ENCODE measurements around the gene FBN1.
A peak's percentile ranks its signal among the peaks of the same experiment; 100 is the strongest.

FBN1 gene

DNA sequence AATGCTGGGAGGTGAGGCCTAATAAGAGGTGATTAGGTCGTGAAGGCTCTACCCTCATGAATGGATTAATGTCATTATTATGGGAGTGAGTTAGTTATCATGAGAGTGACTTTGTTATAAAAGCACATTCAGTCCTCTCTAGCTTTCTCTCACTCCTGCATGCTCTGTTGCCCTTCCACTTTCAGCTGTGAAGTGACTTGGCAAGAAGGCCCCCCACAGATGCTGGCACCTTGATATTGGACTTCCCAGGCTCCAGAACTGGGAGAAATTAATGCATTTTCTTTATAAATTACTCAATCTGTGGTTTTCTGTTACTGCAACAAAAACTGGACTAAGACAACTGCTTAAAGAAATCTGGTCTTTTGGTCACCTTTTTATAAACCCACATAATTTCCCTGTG is 144.3 kb downstream of the FBN1 start:
- TF ChIP-seq, protein P1, sequence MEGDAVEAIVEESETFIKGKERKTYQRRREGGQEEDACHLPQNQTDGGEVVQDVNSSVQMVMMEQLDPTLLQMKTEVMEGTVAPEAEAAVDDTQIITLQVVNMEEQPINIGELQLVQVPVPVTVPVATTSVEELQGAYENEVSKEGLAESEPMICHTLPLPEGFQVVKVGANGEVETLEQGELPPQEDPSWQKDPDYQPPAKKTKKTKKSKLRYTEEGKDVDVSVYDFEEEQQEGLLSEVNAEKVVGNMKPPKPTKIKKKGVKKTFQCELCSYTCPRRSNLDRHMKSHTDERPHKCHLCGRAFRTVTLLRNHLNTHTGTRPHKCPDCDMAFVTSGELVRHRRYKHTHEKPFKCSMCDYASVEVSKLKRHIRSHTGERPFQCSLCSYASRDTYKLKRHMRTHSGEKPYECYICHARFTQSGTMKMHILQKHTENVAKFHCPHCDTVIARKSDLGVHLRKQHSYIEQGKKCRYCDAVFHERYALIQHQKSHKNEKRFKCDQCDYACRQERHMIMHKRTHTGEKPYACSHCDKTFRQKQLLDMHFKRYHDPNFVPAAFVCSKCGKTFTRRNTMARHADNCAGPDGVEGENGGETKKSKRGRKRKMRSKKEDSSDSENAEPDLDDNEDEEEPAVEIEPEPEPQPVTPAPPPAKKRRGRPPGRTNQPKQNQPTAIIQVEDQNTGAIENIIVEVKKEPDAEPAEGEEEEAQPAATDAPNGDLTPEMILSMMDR (IDR thresholded peaks at IDR 0.05; ENCODE audit: low read length, missing control alignments): no peak
- no peak for DNase-seq (ENCODE audit: low read depth)
- no peak overlapping the region for H3K4me3 ChIP-seq (replicated peaks; ENCODE audit: low read depth, low read length)

DNA sequence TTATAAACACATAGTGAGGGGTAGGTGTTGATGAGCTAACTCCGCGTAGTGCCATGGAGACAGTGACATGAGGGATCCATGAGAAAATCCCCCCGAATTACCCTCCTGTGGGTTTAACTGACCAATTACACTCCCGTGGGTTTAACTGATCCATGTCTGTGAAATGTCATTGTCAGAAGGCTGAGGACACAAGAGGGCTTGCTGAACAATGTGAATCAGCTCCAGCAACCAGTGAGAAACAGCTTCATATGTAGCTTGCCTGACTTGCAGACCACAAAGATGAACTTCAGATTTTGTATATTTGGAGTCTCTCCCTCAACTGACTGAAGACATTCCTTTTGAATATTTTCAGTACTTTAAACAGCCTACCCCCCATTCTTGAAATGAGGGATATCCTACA is 144.9 kb downstream of the FBN1 start:
- no peak for DNase-seq (ENCODE audit: low read depth)

DNA sequence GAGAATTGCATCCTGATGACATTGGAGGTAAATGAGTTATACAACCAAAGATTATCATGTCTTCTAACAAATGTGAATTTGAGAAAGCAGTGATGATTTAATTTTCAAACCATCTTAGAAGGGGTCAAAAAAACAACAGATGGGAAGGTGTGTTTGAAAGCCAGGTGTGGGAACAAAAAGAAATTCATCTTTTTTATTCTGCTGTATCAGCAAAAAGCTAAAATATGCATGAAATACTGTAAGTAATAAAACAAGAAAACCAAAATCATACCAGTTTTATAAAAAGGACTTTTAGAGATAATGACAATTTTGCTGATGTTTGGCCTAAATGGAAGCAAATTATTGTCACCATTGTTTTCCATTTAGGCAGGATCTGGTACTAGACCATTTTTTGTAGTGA is 145.5 kb downstream of the FBN1 start:
- no peak overlapping the region for H3K4me3 ChIP-seq (replicated peaks; ENCODE audit: low read depth, low read length)
- no peak for DNase-seq (ENCODE audit: low read depth)
- TF ChIP-seq, protein P1 (IDR thresholded peaks at IDR 0.05; ENCODE audit: low read length, missing control alignments): no peak

More for the DNA sequence above, 144.9 kb downstream of the FBN1 start:
- TF ChIP-seq, protein P1 (IDR thresholded peaks at IDR 0.05; ENCODE audit: low read length, missing control alignments): no peak
- no peak overlapping the region for H3K4me3 ChIP-seq (replicated peaks; ENCODE audit: low read depth, low read length)

DNA sequence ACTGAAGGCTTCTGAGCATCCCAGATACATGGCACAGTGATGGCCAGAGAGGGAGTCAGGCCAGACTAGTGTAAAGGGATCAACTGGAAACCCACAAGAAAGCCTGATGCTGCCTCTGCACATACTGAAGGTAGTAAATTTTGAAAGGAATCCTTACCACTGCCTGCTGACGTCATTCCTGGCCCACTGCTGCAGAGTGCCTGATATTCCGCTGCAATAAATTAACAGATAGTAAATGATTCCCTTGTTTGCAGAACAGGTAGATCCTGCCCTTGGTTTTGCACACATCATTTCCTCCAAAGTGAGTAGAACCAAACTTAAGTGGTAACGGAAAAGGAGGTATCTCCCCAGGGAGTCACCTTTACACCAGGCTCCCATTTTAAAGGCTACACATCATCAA is 146.7 kb downstream of the FBN1 start:
- no peak for DNase-seq (ENCODE audit: low read depth)
- no peak overlapping the region for H3K4me3 ChIP-seq (replicated peaks; ENCODE audit: low read depth, low read length)
- TF ChIP-seq, protein P1 (IDR thresholded peaks at IDR 0.05; ENCODE audit: low read length, missing control alignments): no peak

DNA sequence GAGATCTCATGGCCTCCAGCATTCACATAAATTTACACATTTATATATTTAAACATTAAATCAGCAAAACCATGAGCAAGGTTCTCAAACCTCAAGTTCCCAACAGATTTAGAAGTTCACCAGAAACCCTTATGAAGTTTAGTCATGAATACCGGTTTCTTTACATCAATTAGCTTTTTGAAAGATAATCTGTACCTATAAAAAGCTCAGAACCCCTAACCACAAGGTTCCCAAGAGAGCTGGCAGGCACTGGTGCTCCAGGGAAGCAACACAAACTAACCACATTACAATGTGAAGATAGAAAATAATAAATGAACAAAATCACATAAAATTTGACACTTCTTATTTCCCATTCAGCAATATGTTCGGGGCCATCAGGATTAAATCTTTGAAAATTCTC is 150.9 kb downstream of the FBN1 start:
- no peak for DNase-seq (ENCODE audit: low read depth)
- TF ChIP-seq, protein P1 (IDR thresholded peaks at IDR 0.05; ENCODE audit: low read length, missing control alignments): no peak
- H3K4me3 ChIP-seq (replicated peaks; ENCODE audit: low read depth, low read length): no peak overlapping the region

DNA sequence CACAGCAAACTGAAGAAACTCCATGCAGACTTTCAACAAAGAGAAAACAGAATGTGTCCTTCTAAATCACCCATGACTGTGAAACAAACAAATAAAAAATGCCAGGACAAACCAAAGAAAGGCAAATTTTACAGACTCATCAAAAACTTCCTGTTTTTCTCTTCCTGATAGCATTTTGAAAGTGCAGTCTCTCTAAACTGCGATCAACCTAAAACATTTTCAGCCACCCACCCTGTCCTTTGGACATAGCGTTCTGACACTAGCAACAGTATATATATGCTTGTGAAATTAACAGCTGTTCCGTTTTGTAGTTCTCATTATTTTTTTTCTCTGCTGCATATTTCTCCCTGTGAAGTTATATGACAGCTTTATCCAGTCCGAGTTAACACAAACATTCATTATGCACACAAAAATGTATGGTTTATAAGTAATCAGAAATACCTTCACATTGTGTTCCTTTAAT is 151.7 kb downstream of the FBN1 start:
- DNase-seq (ENCODE audit: low read depth): no peak
- TF ChIP-seq, protein P1 (IDR thresholded peaks at IDR 0.05; ENCODE audit: low read length, missing control alignments): no peak
- no peak overlapping the region for H3K4me3 ChIP-seq (replicated peaks; ENCODE audit: low read depth, low read length)

DNA sequence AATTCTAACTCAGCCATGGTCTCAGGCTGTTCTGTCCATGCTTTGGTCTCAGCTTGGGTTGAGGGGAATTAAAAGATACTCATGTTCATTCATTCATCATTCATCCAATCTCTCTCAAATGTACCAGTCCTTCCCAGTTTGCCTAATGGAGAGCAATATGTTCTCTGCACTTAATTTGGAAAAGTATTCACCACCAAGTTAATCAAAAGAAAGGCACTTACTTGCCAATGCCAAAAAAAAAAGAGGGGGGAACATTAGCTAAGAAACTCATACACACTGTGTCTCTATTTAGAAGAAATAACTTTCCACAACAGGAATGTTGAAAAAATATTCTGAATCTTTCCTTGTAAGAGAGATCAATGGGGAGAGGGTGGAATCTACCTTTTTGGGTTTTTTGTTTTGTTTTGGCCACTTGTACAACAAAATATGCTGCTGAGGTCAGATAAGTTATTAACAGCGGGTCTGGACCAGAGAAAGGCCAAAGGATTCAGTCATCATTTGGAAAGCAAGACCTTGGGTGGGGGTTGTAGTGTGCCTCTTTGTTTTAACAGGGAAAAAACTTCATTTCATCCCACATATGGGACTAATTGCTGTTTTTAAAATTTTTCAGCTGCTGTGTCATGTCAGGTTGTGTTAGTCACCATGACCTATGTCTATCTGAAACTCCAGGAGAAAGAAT is 152.3 kb downstream of the FBN1 start:
- TF ChIP-seq, protein P1 (IDR thresholded peaks at IDR 0.05; ENCODE audit: low read length, missing control alignments): no peak
- H3K4me3 ChIP-seq (replicated peaks; ENCODE audit: low read depth, low read length): no peak overlapping the region
- DNase-seq (ENCODE audit: low read depth): peak; percentile 84

All from fibroblast of pulmonary artery (primary cell).